Neuronal stem cell (in vitro differentiated cells): ENCODE measurements around the gene FBXO27.
"Not testable (repeated sequence)": the region's sequence is repeated elsewhere in the genome, so short reads cannot be mapped to it uniquely, and the experiment has no call there.

ENCODE experiments used
- DNase-seq: peaks from one replicate; pipeline ENCODE4 v3.0.0-alpha.2; 2013; ENCODE audit warnings: low spot score
- H2AFZ ChIP-seq: one replicate; pipeline ENCODE4 v1.6.1; 2013; ENCODE audit warnings: mild to moderate bottlenecking, low read length, inconsistent platforms
- H2AK5ac ChIP-seq: 2 replicates; pipeline ENCODE4 v1.6.1; 2013; ENCODE audit warnings: low read depth, mild to moderate bottlenecking, inconsistent platforms, low read length, moderate library complexity, mixed read lengths
- H2BK120ac ChIP-seq: 2 replicates; pipeline ENCODE4 v1.6.1; 2013; ENCODE audit warnings: low read depth, mild to moderate bottlenecking, inconsistent platforms, low read length, moderate library complexity, mixed read lengths
- H2BK12ac ChIP-seq: one replicate; pipeline ENCODE4 v1.6.1; 2013; ENCODE audit warnings: low read length, inconsistent platforms
- H2BK15ac ChIP-seq: 2 replicates; pipeline ENCODE4 v1.6.1; 2013; ENCODE audit warnings: mild to moderate bottlenecking, low read length, inconsistent platforms, mixed read lengths
- H2BK5ac ChIP-seq: one replicate; pipeline ENCODE4 v1.6.1; 2013; ENCODE audit warnings: inconsistent platforms, mild to moderate bottlenecking, low read length, moderate library complexity
- H3K14ac ChIP-seq: one replicate; pipeline ENCODE4 v1.6.1; 2013; ENCODE audit warnings: low read length, inconsistent platforms
- H3K18ac ChIP-seq: 2 replicates; pipeline ENCODE4 v1.6.1; 2013; ENCODE audit warnings: low read length, inconsistent platforms
- H3K23ac ChIP-seq: 2 replicates; pipeline ENCODE4 v1.6.1; 2013; ENCODE audit warnings: low read depth, mild to moderate bottlenecking, mixed read lengths, low read length, inconsistent platforms; ENCODE audit not compliant: poor library complexity
- H3K27ac ChIP-seq: replicated peaks from 3 replicates; pipeline ENCODE4 v1.5.1; 2013; ENCODE audit warnings: low read length, inconsistent platforms
- H3K27me3 ChIP-seq, 3 experiments: 2 replicates each; pipeline ENCODE4 v1.6.1; 2013; ENCODE audit warnings: low read length in 3 of 3, mild to moderate bottlenecking in 2 of 3, inconsistent platforms in 1 of 3, low read depth in 1 of 3, mixed read lengths in 1 of 3, moderate library complexity in 1 of 3; ENCODE audit not compliant: control insufficient read depth in 3 of 3, insufficient read depth in 3 of 3
- H3K36me3 ChIP-seq, 2 donors: replicated peaks in 1 of 2; 2 replicates each; pipeline ENCODE4 v1.6.1; 2013; ENCODE audit warnings: low read length in 2 of 2; ENCODE audit not compliant: control insufficient read depth in 2 of 2, insufficient read depth in 2 of 2
- H3K4ac ChIP-seq: 2 replicates; pipeline ENCODE4 v1.6.1; 2013; ENCODE audit warnings: inconsistent platforms, mild to moderate bottlenecking, low read length, moderate library complexity
- H3K4me1 ChIP-seq, 2 donors: 1 replicate in 1 of 2; 2 replicates in 1 of 2; pipeline ENCODE4 v1.6.1; 2013; ENCODE audit warnings: low read length in 2 of 2, low read depth in 1 of 2; ENCODE audit not compliant: control insufficient read depth in 2 of 2, insufficient read depth in 1 of 2
- H3K4me2 ChIP-seq: one replicate; pipeline ENCODE4 v1.6.1; 2013; ENCODE audit warnings: mild to moderate bottlenecking, low read length, inconsistent platforms; ENCODE audit not compliant: insufficient read depth, poor library complexity, severe bottlenecking
- H3K4me3 ChIP-seq, 2 donors: 2 replicates each; pipeline ENCODE4 v1.5.1; 2013; ENCODE audit warnings: low read length in 2 of 2, mild to moderate bottlenecking in 2 of 2, inconsistent platforms in 1 of 2, moderate library complexity in 1 of 2
- H3K79me1 ChIP-seq: one replicate; pipeline ENCODE4 v1.6.1; 2013; ENCODE audit warnings: low read depth, mild to moderate bottlenecking, inconsistent platforms, low read length, moderate library complexity
- H3K9ac ChIP-seq: one replicate; pipeline ENCODE4 v1.6.1; 2013; ENCODE audit warnings: mild to moderate bottlenecking, low read depth, low read length, inconsistent platforms; ENCODE audit not compliant: poor library complexity
- H3K9me3 ChIP-seq, 2 donors: replicated peaks in 1 of 2; 2 replicates each; pipeline versions ENCODE3 to v1.6.1; 2013; ENCODE audit warnings: low read length in 2 of 2, mild to moderate bottlenecking in 2 of 2, inconsistent platforms in 1 of 2, low read depth in 1 of 2, mixed read lengths in 1 of 2, moderate library complexity in 1 of 2; ENCODE audit not compliant: control insufficient read depth in 2 of 2, insufficient read depth in 1 of 2
- H4K8ac ChIP-seq: one replicate; pipeline ENCODE4 v1.6.1; 2013; ENCODE audit warnings: low read depth, mild to moderate bottlenecking, inconsistent platforms, low read length, moderate library complexity
- H4K91ac ChIP-seq: one replicate; pipeline ENCODE4 v1.6.1; 2013; ENCODE audit warnings: low read length, low read depth, mild to moderate bottlenecking, inconsistent platforms; ENCODE audit not compliant: poor library complexity
- WGBS, 2 donors: extraction: QIAGEN DNeasy Blood & Tissue Kit; methylation state at CpG; one replicate each; pipeline ENCODE4 v1.1.7; 2013; ENCODE audit warnings: missing lambda C conversion rate in 2 of 2, mixed read lengths in 1 of 2; ENCODE audit not compliant: insufficient read length in 2 of 2, insufficient replicate concordance in 1 of 2; ENCODE audit errors: extremely low coverage in 2 of 2; 5-methylcytosine and 5-hydroxymethylcytosine counted together

FBXO27 gene

GRCh38 chr19:38990949-38991697, 41.2 kb downstream of the FBXO27 start:
- peak overlapping the region; percentile 32 for H2AK5ac ChIP-seq
- H3K79me1 ChIP-seq, result no peaks in the 10 kb centered on the region
- no peak overlapping the region for H2AFZ ChIP-seq
- no peak overlapping the region for H4K91ac ChIP-seq
- peak overlapping the region; percentile 87 for H2BK120ac ChIP-seq
- no peak overlapping the region for H3K4ac ChIP-seq
- H4K8ac ChIP-seq, result no peak overlapping the region
- H3K4me1 ChIP-seq, result peaks cover 0 to 5% of the 10 kb centered on the region in 2 donors
- no peak overlapping the region for H3K9ac ChIP-seq
- peak overlapping the region; percentile 22 for H2BK12ac ChIP-seq
- peak overlapping the region; percentile 83 for H3K18ac ChIP-seq
- H3K36me3 ChIP-seq, result no peaks in the 10 kb centered on the region
- no peak overlapping the region for H3K4me2 ChIP-seq
- no CpG with 5 or more reads among the region's 13 CpGs for WGBS, 2 donors
- no peaks in the 10 kb centered on the region for H3K27me3 ChIP-seq
- H2BK5ac ChIP-seq, result no peak overlapping the region
- no peak overlapping the region for H3K14ac ChIP-seq
- no peak overlapping the region for H2BK15ac ChIP-seq
- DNase-seq, result no peak
- peak overlapping the region in 1 of 2 donors; percentile 48 for H3K4me3 ChIP-seq
- H3K23ac ChIP-seq, result peak overlapping the region; percentile 80
- H3K27ac ChIP-seq, result no peak overlapping the region
- no peaks in the 10 kb centered on the region for H3K9me3 ChIP-seq

- not testable (repeated sequence) for H2AFZ ChIP-seq, H4K8ac ChIP-seq, H3K18ac ChIP-seq, H3K14ac ChIP-seq, H2BK12ac ChIP-seq, H3K9me3 ChIP-seq, H4K91ac ChIP-seq, H3K4ac ChIP-seq, H3K27ac ChIP-seq, H3K36me3 ChIP-seq, H2AK5ac ChIP-seq, DNase-seq, H2BK5ac ChIP-seq, H3K79me1 ChIP-seq, H2BK15ac ChIP-seq, H2BK120ac ChIP-seq, H3K4me3 ChIP-seq, H3K4me1 ChIP-seq, H3K9ac ChIP-seq, H3K4me2 ChIP-seq, H3K23ac ChIP-seq, H3K27me3 ChIP-seq
- WGBS, 2 donors, result no CpG with 5 or more reads among the region's 1 CpG
Measured at GRCh38 chr19:38989614-38990013, 42.7 kb downstream of the FBXO27 start.

GRCh38 chr19:38989066-38989605, 43.2 kb downstream of the FBXO27 start:
- Histone ChIP-seq H3K36me3 (no peaks in the 10 kb centered on the region), H3K27ac (peak overlapping the region; percentile 16), H3K79me1 (no peaks in the 10 kb centered on the region), H4K91ac (no peak overlapping the region), H3K4ac (no peak overlapping the region), H3K4me3 (no peak overlapping the region), H3K4me1 (peaks cover 0 to 5% of the 10 kb centered on the region in 2 donors), H4K8ac (no peak overlapping the region), H2AFZ (peak overlapping the region; percentile 81), H2BK15ac (no peak overlapping the region), H3K9me3 (no peaks in the 10 kb centered on the region), H2AK5ac (no peak overlapping the region), H3K27me3 (no peaks in the 10 kb centered on the region), H3K14ac (no peak overlapping the region), H3K23ac (no peak overlapping the region), H3K18ac (peak overlapping the region; percentile 74), H3K9ac (no peak overlapping the region), H2BK12ac (no peak overlapping the region), H3K4me2 (peak overlapping the region; percentile 38), H2BK120ac (no peak overlapping the region), H2BK5ac (no peak overlapping the region)
- no CpG with 5 or more reads among the region's 12 CpGs for WGBS, 2 donors
- DNase-seq, result peak; percentile 58

- not testable (repeated sequence) for H3K36me3 ChIP-seq, H2BK15ac ChIP-seq
- peak overlapping the region; percentile 16 for H3K27ac ChIP-seq
Measured at GRCh38 chr19:38988627-38989026, 43.7 kb downstream of the FBXO27 start.

More at GRCh38 chr19:38988627-38989026, 43.7 kb downstream of the FBXO27 start:
- not testable (repeated sequence) for H3K79me1 ChIP-seq, H3K27me3 ChIP-seq, H3K9ac ChIP-seq, H3K14ac ChIP-seq, H4K91ac ChIP-seq, H3K4me1 ChIP-seq, H2AK5ac ChIP-seq, H3K4ac ChIP-seq, H2BK120ac ChIP-seq, H2BK5ac ChIP-seq, H3K9me3 ChIP-seq, DNase-seq, H2BK12ac ChIP-seq, H3K4me3 ChIP-seq, H4K8ac ChIP-seq, H3K23ac ChIP-seq
- H3K4me2 ChIP-seq, result peak overlapping the region; percentile 38
- peak overlapping the region; percentile 74 for H3K18ac ChIP-seq
- peak overlapping the region; percentile 81 for H2AFZ ChIP-seq
- no CpG with 5 or more reads among the region's 4 CpGs for WGBS, 2 donors
